Endothelial cell of umbilical vein (primary cell): ENCODE data around the gene ZNF253. TPM values are rescaled to one million over a fixed set of nuclear protein-coding genes. Genes with fewer than 3 reads are reported as not detected.
"Not testable (repeated sequence)": the region's sequence is repeated elsewhere in the genome, so short reads cannot be mapped to it uniquely, and the experiment has no call there.

Experiments
- BruUV-seq: library from RNA; stranded (reverse); fragments of 400-500 nt; replicated peaks from 2 replicates; lab custom pipeline; 2021; lab: Mats Ljungman, UMichigan
- CTCF ChIA-PET: fragments of 300-600, 350-600 bp; sonication (Branson Sonifier 250); formaldehyde crosslinking; loops from one replicate; lab custom pipeline; 2021; ENCODE audit warnings: antibody characterized with exemption, inconsistent platforms; lab: Charles Lee
- POLR2A ChIA-PET: fragments of 300-600, 350-600 bp; sonication (Branson Sonifier 250); formaldehyde crosslinking; loops from one replicate; lab custom pipeline; 2021; ENCODE audit warnings: antibody characterized with exemption, inconsistent platforms; lab: Charles Lee
- DNase-seq: peaks from one replicate; pipeline ENCODE4 v3.0.0-alpha.2; 2011; ENCODE audit warnings: low read depth, low spot score
- FAIRE-seq: peaks from 2 replicates; lab custom pipeline; 2011; peaks lifted over from hg19 to GRCh38; lab: Jason Lieb, UNC
- H2AFZ ChIP-seq: 2 replicates; pipeline ENCODE4 v1.6.0; 2012; ENCODE audit warnings: low read depth, low read length, control low read depth, inconsistent platforms
- H3K27ac ChIP-seq: 2 replicates; pipeline ENCODE4 v1.5.1; 2011; ENCODE audit warnings: low read depth, mild to moderate bottlenecking, control low read depth, low read length, moderate library complexity; ENCODE audit not compliant: insufficient read depth
- H3K27me3 ChIP-seq, 2 experiments: 2 replicates each; pipeline versions ENCODE4 v1.6.0 to v1.6.1; 2011; ENCODE audit warnings: low read length in 2 of 2, mixed read lengths in 1 of 2; ENCODE audit not compliant: control insufficient read depth in 2 of 2, insufficient read depth in 2 of 2
- H3K36me3 ChIP-seq, 2 experiments: 2 replicates in 1 of 2; 3 replicates in 1 of 2; pipeline ENCODE4 v1.5.1; 2011; ENCODE audit warnings: low read length in 2 of 2, mild to moderate bottlenecking in 1 of 2, moderate library complexity in 1 of 2; ENCODE audit not compliant: control insufficient read depth in 2 of 2, insufficient read depth in 2 of 2; ENCODE audit errors: extremely low read depth in 1 of 2
- H3K4me1 ChIP-seq: 3 replicates; pipeline ENCODE4 v1.5.1; 2011; ENCODE audit warnings: mild to moderate bottlenecking, low read length; ENCODE audit not compliant: control insufficient read depth, insufficient read depth; ENCODE audit errors: extremely low read depth
- H3K4me2 ChIP-seq: 2 replicates; pipeline ENCODE4 v1.6.1; 2011; ENCODE audit warnings: low read length, control low read depth, mixed read lengths; ENCODE audit not compliant: insufficient read depth
- H3K4me3 ChIP-seq, 3 experiments: fragments of 200-600 bp in 1 of 3; sonication (generic), shearing (Covaris generic) in 1 of 3; replicated peaks in 1 of 3; 2 replicates each; pipeline ENCODE4 v1.5.1; 2011 to 2016; ENCODE audit warnings: control low read depth in 3 of 3, low read length in 3 of 3, mild to moderate bottlenecking in 2 of 3, inconsistent platforms in 1 of 3, low read depth in 1 of 3, moderate library complexity in 1 of 3; ENCODE audit not compliant: insufficient read depth in 1 of 3
- H3K79me2 ChIP-seq: 2 replicates; pipeline ENCODE4 v1.6.0; 2012; ENCODE audit warnings: low read length, inconsistent platforms; ENCODE audit not compliant: control insufficient read depth, insufficient read depth
- H3K9ac ChIP-seq: replicated peaks from 2 replicates; pipeline ENCODE3; 2011; ENCODE audit warnings: low read length, control low read depth; ENCODE audit not compliant: insufficient read depth; ENCODE audit errors: extremely low read depth
- H3K9me1 ChIP-seq: replicated peaks from 3 replicates; pipeline ENCODE4 v1.6.0; 2011; ENCODE audit warnings: mild to moderate bottlenecking, low read length; ENCODE audit not compliant: control insufficient read depth, insufficient read depth; ENCODE audit errors: extremely low read depth
- H3K9me3 ChIP-seq: replicated peaks from 2 replicates; pipeline ENCODE4 v1.5.1; 2012; ENCODE audit warnings: low read length, inconsistent platforms; ENCODE audit not compliant: control insufficient read depth, insufficient read depth
- H4K20me1 ChIP-seq: replicated peaks from 2 replicates; pipeline ENCODE3; 2011; ENCODE audit warnings: mild to moderate bottlenecking, low read length; ENCODE audit not compliant: control insufficient read depth, insufficient read depth; ENCODE audit errors: extremely low read depth
- EZH2 ChIP-seq: IDR thresholded peaks from 2 replicates; pipeline ENCODE4 v1.6.1; 2012; ENCODE audit warnings: borderline replicate concordance, low read depth, mild to moderate bottlenecking, moderate library complexity, low read length, inconsistent platforms; ENCODE audit not compliant: severe bottlenecking
- FOS ChIP-seq: IDR thresholded peaks from 2 replicates; pipeline ENCODE4 v1.6.1; 2011; ENCODE audit warnings: mild to moderate bottlenecking, low read length, moderate library complexity, borderline replicate concordance; ENCODE audit not compliant: insufficient read depth
- JUN ChIP-seq: IDR thresholded peaks from 2 replicates; pipeline ENCODE4 v1.6.1; 2011; ENCODE audit warnings: borderline replicate concordance, low read depth; ENCODE audit not compliant: insufficient read length, insufficient read depth
- POLR2A ChIP-seq: IDR thresholded peaks from 2 replicates; pipeline ENCODE4 v1.6.1; 2012; ENCODE audit warnings: low read depth, mild to moderate bottlenecking, control low read depth, low read length
- POLR2AphosphoS5 ChIP-seq: IDR thresholded peaks from 2 replicates; pipeline ENCODE4 v1.6.1; 2012; ENCODE audit warnings: low read depth, mild to moderate bottlenecking, control low read depth, low read length, moderate library complexity; ENCODE audit not compliant: insufficient read depth
- dilution Hi-C: fragments of 300-500 bp; cut with MboI; formaldehyde crosslinking; loops from one replicate; pipeline ENCODE4 v1.15.0; 2019; ENCODE audit warnings: low sequenced_read_pairs; ENCODE audit not compliant: extremely low pct_ligation_motif_present
- intact Hi-C: fragments of 100-400 bp; cut with micrococcal nuclease; formaldehyde crosslinking; loops from one replicate; pipeline ENCODE4 v1.10.0; 2022
- polyA plus RNA-seq, 4 experiments: library from polyadenylated mRNA; depleted of rRNA in 3 of 4; stranded (reverse) in 3 of 4; unstranded in 1 of 4; fragments of >200 nt; gene quantifications; 2 replicates each; pipeline versions ENCODE4 v1.2.1 to v1.2.3, GENCODE V29; 2011 to 2012; ENCODE audit warnings: missing spikeins in 1 of 4
- total RNA-seq: library from RNA; stranded (reverse); gene quantifications from 2 replicates; pipeline ENCODE4 v1.2.3, GENCODE V29; 2021
- TF ChIP-seq, protein P1 (sequence below), 2 donors: IDR thresholded peaks; 1 replicate in 1 of 2; 2 replicates in 1 of 2; pipeline ENCODE4 v1.5.1; 2011; ENCODE audit warnings: low read length in 2 of 2, mild to moderate bottlenecking in 2 of 2, moderate library complexity in 2 of 2, control low read depth in 1 of 2, inconsistent platforms in 1 of 2, low read depth in 1 of 2; ENCODE audit not compliant: insufficient read depth in 1 of 2; ENCODE audit errors: extremely low read depth in 1 of 2
- TF ChIP-seq, protein P2 (sequence below): IDR thresholded peaks from 2 replicates; pipeline ENCODE4 v1.6.1; 2011; ENCODE audit not compliant: insufficient read depth, insufficient read length

ZNF253 gene
- total and polyA plus RNA-seq, 2 donors (not counting 3 experiments of a cell fraction or from before 2014, with no cell fraction given) = 0.86 to 8.4 TPM

GRCh38 chr19:19900729-19901444, 35.2 kb downstream of the ZNF253 start, which contains the start of gene ZNF93:
Gene ZNF93 (plus strand): TSS chr19:19900946. CDS start chr19:19901089, 143 bp downstream.
- no peaks in the 10 kb centered on the region for H3K36me3 ChIP-seq
- H2AFZ ChIP-seq = peak within 1 kb of the TSS; percentile 97
- peak; percentile 83 for FAIRE-seq
- H3K27me3 ChIP-seq = no peaks in the 10 kb centered on the region
- TF ChIP-seq, protein P1, sequence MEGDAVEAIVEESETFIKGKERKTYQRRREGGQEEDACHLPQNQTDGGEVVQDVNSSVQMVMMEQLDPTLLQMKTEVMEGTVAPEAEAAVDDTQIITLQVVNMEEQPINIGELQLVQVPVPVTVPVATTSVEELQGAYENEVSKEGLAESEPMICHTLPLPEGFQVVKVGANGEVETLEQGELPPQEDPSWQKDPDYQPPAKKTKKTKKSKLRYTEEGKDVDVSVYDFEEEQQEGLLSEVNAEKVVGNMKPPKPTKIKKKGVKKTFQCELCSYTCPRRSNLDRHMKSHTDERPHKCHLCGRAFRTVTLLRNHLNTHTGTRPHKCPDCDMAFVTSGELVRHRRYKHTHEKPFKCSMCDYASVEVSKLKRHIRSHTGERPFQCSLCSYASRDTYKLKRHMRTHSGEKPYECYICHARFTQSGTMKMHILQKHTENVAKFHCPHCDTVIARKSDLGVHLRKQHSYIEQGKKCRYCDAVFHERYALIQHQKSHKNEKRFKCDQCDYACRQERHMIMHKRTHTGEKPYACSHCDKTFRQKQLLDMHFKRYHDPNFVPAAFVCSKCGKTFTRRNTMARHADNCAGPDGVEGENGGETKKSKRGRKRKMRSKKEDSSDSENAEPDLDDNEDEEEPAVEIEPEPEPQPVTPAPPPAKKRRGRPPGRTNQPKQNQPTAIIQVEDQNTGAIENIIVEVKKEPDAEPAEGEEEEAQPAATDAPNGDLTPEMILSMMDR (IDR thresholded peaks at IDR 0.05; ENCODE audit: extremely low read depth in 1 of 2, insufficient read depth in 1 of 2, low read depth in 1 of 2, low read length in 2 of 2) = no peak
- TF ChIP-seq, protein P2, sequence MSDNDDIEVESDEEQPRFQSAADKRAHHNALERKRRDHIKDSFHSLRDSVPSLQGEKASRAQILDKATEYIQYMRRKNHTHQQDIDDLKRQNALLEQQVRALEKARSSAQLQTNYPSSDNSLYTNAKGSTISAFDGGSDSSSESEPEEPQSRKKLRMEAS = peak; percentile 86
- TF ChIP-seq JUN (no peak), EZH2 (no peak), POLR2AphosphoS5 (peak; percentile 29), FOS (no peak), POLR2A (no peak)
- POLR2A ChIA-PET = interaction anchor here (0.8 to 2.1 kb wide), 7 partner anchors 26 to 761 kb away, joined by 3 to 8 read pairs (median 4); partner anchors contain the start of genes ZNF253, ZNF486, ZNF506 and ZNF626
- H3K27ac ChIP-seq = peak within 1 kb of the TSS; percentile 79
- DNase-seq = peak; percentile 92
- intact Hi-C loops (loop anchor here (2.0 to 10.0 kb wide), 2 partner anchors 34 to 236 kb away; partner anchors contain the start of genes ATP13A1 and ZNF101), dilution Hi-C loops (no loop called here)
- no peaks in the 10 kb centered on the region for H4K20me1 ChIP-seq
- CTCF ChIA-PET = interaction anchor here (0.9 to 1.0 kb wide), 3 partner anchors 30 to 369 kb away, joined by 3 to 4 read pairs (median 3); no protein-coding TSS in a partner anchor
- no peaks in the 10 kb centered on the region for H3K4me1 ChIP-seq
- TSS peak; percentile 92 for BruUV-seq
- peaks cover 25% of the 10 kb centered on the region for H3K79me2 ChIP-seq
- no peaks in the 10 kb centered on the region for H3K9me1 ChIP-seq
- peak within 1 kb of the TSS; percentile 53 to 77 (median 72) for H3K4me3 ChIP-seq
- H3K9me3 ChIP-seq = no peaks in the 10 kb centered on the region
- peak within 1 kb of the TSS; percentile 90 for H3K4me2 ChIP-seq
- H3K9ac ChIP-seq = peak within 1 kb of the TSS; percentile 87

GRCh38 chr19:19907551-19907950, 41.9 kb downstream of the ZNF253 start:
- H3K27me3 ChIP-seq, H3K4me3 ChIP-seq, FAIRE-seq, H3K9me3 ChIP-seq, H2AFZ ChIP-seq, H3K9ac ChIP-seq, DNase-seq, POLR2A ChIA-PET, BruUV-seq, H3K27ac ChIP-seq, H4K20me1 ChIP-seq, H3K4me1 ChIP-seq, dilution Hi-C loops, CTCF ChIA-PET, H3K36me3 ChIP-seq, H3K9me1 ChIP-seq, H3K4me2 ChIP-seq: not testable (repeated sequence)
- intact Hi-C loops = loop anchor here (10.0 kb wide), 1 partner anchor 243 kb away; the partner anchor contains the start of genes ATP13A1 and ZNF101
- peaks cover 41% of the 10 kb centered on the region for H3K79me2 ChIP-seq
